ENCODE measurements around the gene DDIT4L.
A peak's percentile ranks its signal among the peaks of the same experiment; 100 is the strongest.
"Not testable (repeated sequence)": the region's sequence is repeated elsewhere in the genome, so short reads cannot be mapped to it uniquely, and the experiment has no call there.

Gene DDIT4L
- 0 to 0.08 (median 0) reads per million in 4 donors for total RNA-seq

GRCh38 chr4:100189820-100190642 is at the start of gene DDIT4L:
Gene DDIT4L, minus strand, starts transcription at chr4:100190468. Its CDS starts 485 bp downstream, at chr4:100189983.
- DNase-seq, result no peak

DNA sequence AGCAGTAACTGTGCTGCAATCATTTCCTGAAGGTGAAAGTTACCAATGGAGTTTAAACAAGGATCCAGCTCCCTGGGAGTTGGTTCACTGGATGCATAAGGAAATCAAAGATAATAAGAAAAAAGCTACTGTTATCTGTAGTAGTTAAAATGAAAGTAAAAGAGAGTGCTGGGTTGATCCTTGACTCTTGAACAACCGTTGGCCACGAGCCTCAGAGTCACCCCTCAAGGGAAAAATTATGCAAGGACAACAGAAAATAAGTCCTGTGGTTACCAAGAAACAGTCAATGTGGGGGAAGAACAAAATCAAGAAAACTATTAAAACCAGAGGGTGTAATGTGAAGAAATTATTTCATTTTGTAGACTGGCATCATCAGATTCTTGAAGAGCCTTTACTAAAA is 49.7 kb upstream of the DDIT4L start:
- peak in 1 of 5 donors; percentile 3 for DNase-seq

DNA sequence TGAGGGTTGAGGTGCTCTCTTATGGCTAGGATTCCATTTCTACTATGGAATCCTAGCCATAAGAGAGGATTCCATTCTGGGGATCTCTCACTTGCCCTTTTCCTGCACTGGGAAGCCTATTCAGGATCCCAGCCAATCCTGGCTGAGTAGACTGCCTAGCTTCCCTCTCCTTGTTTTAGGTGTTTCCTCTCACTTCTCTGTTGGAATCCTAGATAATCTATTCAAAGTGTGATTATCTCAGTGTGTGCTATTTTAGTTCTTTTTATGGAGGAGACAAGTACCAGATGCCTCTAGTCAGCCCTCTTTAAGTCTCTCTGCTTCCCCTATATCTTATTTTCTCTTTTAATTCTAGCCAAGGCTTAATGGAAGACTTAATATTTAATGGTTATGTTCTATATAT is 34.5 kb upstream of the DDIT4L start:
- no peak for DNase-seq

DNA sequence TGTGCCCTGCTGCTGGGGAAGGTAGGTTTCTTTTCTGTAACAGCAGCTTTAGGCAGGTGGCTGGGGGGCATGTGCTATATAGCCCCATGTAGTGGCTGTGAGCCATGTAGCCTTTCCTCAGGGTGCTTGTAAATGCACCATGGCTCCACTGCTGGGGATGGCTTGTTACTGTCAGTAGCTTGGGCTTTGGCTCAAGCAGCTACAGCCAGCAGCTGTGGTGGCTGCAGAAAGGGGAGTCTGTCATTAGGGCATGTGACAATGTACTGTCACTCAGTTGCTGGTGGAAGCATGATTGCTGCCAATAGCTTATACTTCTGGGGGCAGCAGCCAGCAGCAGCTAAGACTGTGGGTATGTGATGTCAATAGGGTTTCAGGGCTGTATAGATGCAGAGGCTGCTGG is 33.9 kb upstream of the DDIT4L start:
- DNase-seq, result no peak

GRCh38 chr4:100208964-100209363 is 18.7 kb upstream of the DDIT4L start:
- peak in 1 of 5 donors; percentile 9 for DNase-seq

DNA sequence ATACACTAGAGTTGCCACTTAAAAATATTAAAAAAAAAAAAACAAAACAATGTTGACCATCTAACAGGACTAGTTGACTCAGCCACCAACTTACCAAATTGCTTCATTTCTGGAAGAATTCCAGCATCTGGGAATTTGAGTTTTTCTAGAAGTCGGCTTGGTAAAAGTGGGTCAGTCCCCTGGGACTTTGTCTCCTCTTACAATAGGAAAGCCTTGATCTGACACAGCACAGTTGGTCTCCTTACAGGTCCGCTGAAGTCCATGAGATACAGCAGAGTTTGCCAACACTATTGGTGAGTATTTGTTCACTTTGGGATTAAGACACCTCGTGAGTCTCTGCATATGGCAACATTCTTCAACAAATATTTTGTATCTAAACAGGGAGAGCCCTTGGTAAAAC is 18.2 kb upstream of the DDIT4L start:
- no peak for DNase-seq

GRCh38 chr4:100206850-100207249 is 16.6 kb upstream of the DDIT4L start:
- DNase-seq, result no peak

GRCh38 chr4:100198061-100198460 is 7.8 kb upstream of the DDIT4L start:
- DNase-seq, result no peak

GRCh38 chr4:100196388-100197071 is 6.3 kb upstream of the DDIT4L start:
- not testable (repeated sequence) for DNase-seq

- no peak for DNase-seq
Measured at GRCh38 chr4:100190643-100191600, 654 bp upstream of the DDIT4L start.

DNA sequence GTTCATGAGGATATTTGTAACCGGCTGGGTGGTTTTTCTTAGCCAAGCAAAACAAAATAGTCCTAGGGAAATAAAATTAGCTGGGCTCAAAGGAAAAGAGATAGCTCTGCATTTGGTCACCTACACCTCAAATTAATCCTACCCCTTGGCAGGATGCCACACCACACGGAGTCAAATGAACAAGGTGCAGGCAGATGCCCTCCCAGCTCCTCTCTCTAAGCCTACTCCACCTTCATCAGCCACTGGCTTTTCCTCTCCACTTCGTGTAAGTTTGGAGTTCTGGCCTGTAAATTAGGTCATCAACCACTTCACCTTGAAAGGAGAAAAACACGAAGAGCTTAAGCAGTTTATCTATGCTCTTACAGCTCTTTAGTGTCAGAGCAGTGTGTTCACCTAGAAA is 1.4 kb downstream of the DDIT4L start:
- no peak for DNase-seq

GRCh38 chr4:100187781-100188180 is 2.5 kb downstream of the DDIT4L start:
- no peak for DNase-seq

DNA sequence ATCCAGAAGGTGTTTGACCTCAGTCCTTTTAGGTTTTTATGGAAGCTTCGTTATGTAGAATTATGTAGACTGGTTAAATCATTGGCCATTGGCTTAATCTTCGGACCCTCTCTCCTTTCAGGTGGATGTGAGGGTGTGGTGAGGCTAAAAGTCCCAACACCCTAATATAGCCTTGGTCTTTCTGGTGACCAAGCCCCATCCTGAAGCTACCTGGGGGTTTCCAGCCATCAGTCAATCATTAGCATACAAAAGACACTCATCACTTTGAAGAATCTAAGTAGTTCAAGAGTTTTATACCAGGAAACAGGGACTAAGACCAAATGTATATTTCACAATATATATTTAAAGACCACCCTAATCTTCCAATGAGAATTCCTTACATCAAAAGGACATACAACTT is 5.5 kb downstream of the DDIT4L start:
- DNase-seq, result no peak

- no peak for DNase-seq
Measured at GRCh38 chr4:100177855-100178254, 12.4 kb downstream of the DDIT4L start.

DNA sequence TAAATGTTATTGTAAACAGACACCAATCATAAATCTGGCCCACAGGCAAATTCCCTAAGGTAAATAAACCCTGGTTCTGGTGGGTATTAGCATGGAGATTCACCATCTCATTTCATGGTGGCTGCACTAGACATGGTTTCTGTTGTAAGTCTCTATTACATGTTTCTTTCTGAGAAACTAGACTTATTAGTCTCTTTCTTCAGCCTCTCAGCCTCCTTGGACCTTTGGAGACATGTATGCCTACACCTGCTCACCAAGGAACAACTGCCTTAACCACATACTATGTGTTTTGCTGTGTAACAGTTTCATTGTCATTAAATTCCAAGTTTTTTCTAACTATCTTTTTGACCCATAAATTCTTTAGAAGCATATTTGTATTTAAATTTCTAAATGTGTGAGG is 13.1 kb downstream of the DDIT4L start:
- DNase-seq, result no peak

GRCh38 chr4:100175858-100176257 is 14.4 kb downstream of the DDIT4L start:
- DNase-seq, result no peak

GRCh38 chr4:100174985-100175383 is 15.3 kb downstream of the DDIT4L start:
- no peak for DNase-seq

- no peak for DNase-seq
Measured at GRCh38 chr4:100170986-100171385, 19.3 kb downstream of the DDIT4L start.

GRCh38 chr4:100169491-100170485 is 20.5 kb downstream of the DDIT4L start:
- no peak for DNase-seq

- DNase-seq, result no peak
Measured at GRCh38 chr4:100168521-100168920, 21.7 kb downstream of the DDIT4L start.

DNA sequence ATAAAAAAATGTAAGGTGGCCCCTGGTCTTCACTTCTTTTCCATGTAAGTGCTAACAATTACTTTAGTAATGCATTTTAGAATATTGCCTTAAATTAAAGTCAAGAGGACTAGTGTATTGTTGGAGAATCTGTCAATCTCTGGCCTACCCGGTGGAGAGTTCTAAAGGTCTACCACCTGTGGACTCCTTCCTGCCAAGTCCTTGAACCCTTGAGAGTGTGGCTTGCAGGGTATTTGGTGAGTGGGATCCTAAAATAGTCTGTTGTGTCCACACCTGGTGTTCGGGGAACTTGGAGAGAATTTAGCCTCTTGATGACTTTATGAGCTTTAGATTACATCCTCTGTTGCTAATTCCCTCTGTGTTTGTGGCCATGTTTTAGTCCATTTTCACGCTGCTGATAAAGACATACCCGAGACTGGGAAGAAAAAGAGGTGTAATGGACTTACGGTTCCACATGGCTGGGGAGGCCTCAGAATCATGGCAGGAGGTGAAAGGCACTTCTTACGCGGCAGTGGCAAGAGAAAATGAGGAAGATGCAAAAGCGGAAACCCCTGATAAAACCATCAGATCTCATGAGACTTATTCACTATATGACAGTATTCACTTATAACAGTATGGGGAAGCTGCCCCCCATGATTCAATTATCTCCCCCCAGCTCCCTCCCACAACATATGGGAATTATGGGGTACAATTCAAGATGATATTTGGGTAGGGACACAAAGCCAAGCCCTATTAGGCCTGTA is 23.8 kb downstream of the DDIT4L start:
- no peak for DNase-seq
